ENCODE measurements around the gene CD8A. TPM values are rescaled to one million over a fixed set of nuclear protein-coding genes. Genes with fewer than 3 reads are reported as not detected.

CD8A gene
- total and polyA plus RNA-seq, 8 donors, result 0.39 to 2.0 (median 1.2) TPM

DNA sequence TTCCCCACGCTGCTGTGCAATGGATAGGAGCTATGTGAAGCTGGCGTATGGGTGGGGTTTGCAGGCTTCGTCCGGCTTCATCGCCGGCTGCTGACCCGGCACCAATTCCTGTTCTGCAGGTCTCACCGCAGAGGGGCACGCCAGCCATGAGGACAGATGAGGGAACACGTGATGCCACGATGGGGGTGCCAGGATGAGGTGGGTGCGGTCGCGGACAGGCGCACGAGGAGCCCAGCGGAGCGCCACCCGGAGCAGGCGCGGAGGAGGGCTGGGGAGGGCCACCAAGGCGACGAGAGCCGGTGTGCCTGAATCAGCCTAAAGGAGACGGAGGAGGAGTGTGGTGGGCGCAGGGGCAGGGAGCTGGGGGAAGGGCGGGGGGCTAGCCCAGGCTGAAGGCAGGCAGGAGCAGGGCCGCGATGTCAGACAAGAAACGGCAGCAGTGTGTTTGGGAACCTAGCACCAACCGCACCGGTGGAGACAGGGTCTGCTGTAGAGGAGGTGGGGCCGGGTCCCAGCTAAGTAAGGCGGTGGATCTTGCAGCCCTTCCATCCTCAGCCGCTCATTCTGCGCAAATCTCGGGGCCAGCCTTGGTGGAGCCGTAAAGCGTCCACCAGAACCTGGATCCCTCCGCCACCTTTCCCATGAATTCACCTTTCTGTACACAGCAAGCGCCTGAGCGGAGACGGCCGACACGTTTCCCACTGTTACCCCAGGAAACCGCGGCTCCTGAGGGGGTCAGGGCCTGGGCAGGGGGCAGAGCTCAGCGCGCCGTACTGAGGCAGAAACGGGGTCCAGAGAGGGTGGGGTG, 17.0 kb upstream of the CD8A start:
- DNase-seq (peak in 5 of 6 donors; percentile 17 to 71 (median 44)), FAIRE-seq (no peak), ATAC-seq (peak; percentile 71 to 77 (median 74))
- intact Hi-C loops (cut with DNase I), result no loop called here
- no peaks in the 10 kb centered on the region for H3K36me3 ChIP-seq
- H3K27ac ChIP-seq, result no peak overlapping the region
- peaks cover 0 to 18% (median 7%) of the 10 kb centered on the region in 4 donors for H3K27me3 ChIP-seq
- no peaks in the 10 kb centered on the region for H3K9me3 ChIP-seq
- TF ChIP-seq, protein P1, sequence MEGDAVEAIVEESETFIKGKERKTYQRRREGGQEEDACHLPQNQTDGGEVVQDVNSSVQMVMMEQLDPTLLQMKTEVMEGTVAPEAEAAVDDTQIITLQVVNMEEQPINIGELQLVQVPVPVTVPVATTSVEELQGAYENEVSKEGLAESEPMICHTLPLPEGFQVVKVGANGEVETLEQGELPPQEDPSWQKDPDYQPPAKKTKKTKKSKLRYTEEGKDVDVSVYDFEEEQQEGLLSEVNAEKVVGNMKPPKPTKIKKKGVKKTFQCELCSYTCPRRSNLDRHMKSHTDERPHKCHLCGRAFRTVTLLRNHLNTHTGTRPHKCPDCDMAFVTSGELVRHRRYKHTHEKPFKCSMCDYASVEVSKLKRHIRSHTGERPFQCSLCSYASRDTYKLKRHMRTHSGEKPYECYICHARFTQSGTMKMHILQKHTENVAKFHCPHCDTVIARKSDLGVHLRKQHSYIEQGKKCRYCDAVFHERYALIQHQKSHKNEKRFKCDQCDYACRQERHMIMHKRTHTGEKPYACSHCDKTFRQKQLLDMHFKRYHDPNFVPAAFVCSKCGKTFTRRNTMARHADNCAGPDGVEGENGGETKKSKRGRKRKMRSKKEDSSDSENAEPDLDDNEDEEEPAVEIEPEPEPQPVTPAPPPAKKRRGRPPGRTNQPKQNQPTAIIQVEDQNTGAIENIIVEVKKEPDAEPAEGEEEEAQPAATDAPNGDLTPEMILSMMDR (IDR thresholded peaks at IDR 0.05), result no peak
- peak overlapping the region; percentile 0 to 55 (median 28) for H3K4me3 ChIP-seq
- H3K4me1 ChIP-seq, result peaks cover 0 to 5% (median 4%) of the 10 kb centered on the region in 3 donors
- 1% methylated on average over 51 of the region's 51 CpGs for WGBS, 2 donors

DNA sequence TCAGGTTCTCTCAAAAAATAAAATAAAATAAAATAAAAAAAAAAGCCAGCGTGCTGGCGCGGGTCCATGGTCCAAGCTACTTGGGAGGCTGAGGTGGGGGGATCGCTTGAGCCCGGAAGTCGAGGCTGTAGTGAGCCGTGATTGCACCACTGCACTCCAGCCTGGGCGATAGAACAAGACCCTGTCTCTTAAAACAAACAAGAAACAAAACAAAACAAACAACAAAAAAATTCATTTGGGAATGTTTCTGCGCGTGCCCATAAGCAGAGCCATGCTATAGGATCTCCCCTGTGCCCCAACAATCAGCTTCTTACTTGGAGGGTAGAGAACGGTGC, 16.4 kb upstream of the CD8A start:
- ATAC-seq (no peak), FAIRE-seq (no peak), DNase-seq (no peak)
- H3K27me3 ChIP-seq, result peaks cover 0 to 16% (median 5%) of the 10 kb centered on the region in 4 donors
- peak overlapping the region; percentile 0 to 55 (median 28) for H3K4me3 ChIP-seq
- H3K36me3 ChIP-seq, result no peaks in the 10 kb centered on the region
- WGBS, 2 donors, result 39 to 43% methylated on average over 11 of the region's 11 CpGs
- TF ChIP-seq, protein P1 (IDR thresholded peaks at IDR 0.05), result no peak
- peaks cover 0 to 5% (median 4%) of the 10 kb centered on the region in 3 donors for H3K4me1 ChIP-seq
- no peak overlapping the region for H3K27ac ChIP-seq
- intact Hi-C loops (cut with DNase I), result no loop called here
- H3K9me3 ChIP-seq, result no peaks in the 10 kb centered on the region

DNA sequence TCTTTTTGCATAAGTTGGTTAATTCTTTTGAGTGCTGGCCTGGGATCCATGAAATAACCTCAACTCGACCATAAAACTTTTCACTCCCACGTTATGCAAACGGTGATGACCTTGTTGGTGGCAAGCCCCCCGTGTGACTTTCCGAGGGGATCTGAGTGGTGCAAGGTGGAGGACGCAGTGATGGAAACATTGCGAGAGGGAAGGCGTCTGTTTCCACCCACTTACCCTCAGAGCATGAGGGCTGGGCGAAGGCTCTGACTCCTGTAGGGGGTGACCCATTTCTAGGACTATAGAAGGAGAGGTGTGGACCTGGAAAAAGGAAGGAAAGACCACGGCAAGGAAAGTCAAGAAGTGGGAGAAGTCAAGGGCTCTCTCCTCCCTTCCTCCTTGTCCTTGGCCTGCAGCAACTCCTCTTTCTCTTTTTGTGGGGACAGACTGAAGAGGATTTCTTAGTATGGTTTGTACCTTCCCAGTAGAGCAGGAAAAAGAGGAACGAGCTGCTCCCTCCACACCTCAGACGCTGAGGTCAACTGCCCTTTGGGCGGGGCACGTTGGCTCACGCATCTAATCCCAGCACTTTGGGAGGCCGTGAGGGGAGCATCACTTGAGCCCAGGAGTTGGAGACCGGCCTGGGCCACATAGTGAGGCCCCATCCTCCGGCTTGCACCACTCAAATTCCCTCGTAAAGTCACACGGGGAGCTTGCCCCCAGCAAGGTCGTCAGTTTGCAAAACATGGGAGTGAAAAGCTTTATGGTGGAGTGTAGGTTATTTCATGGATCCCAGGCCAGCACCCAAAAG, 15.5 kb upstream of the CD8A start:
- no peak for DNase-seq
- intact Hi-C loops (cut with DNase I), result no loop called here
- Histone ChIP-seq H3K4me3 (no peak overlapping the region), H3K27me3 (peaks cover 0 to 11% (median 4%) of the 10 kb centered on the region in 4 donors), H3K36me3 (no peaks in the 10 kb centered on the region), H3K4me1 (peaks cover 0 to 5% (median 4%) of the 10 kb centered on the region in 3 donors), H3K27ac (no peak overlapping the region), H3K9me3 (no peaks in the 10 kb centered on the region)
- ATAC-seq, result no peak
- no peak for FAIRE-seq
- TF ChIP-seq, protein P1 (IDR thresholded peaks at IDR 0.05), result no peak
- 74 to 80% methylated on average over 21 of the region's 21 CpGs for WGBS, 2 donors

DNA sequence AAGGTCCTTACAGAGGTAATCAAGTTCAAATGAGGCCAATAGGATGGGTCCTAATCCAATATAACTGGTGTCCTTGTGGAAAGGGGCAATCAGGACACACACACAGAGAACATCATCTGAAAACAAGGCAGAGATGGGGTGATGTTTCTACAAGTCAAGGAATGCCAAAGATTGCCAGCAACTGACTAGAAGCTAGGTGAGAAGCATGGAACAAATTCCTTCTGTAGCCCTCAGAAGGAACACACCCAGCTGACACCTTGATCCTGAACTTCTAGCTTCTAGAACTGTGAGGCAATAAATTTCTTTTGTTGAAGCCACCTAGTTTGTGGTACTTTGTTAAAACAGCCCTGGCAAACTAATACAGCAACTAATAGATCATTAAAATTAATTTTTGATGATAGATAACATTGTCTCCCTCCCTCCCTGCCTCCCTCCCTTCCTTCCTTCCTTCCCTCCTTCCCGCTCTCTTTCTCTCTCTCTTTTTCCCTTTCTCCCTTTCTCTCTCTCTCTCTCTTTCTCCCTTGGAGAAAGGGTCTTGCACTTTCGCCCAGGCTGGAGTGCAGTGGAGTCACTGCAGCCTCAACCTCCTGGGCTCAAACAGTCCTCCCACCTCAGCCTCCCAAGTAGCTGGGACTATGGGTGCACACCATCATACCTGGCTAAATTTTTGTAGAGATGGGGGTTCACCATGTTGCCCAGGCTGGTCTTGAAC, 10.3 kb upstream of the CD8A start:
- no peaks in the 10 kb centered on the region for H3K36me3 ChIP-seq
- no peaks in the 10 kb centered on the region for H3K4me1 ChIP-seq
- FAIRE-seq, result no peak
- DNase-seq, result no peak
- 81 to 88% methylated on average over 2 of the region's 2 CpGs for WGBS, 2 donors
- TF ChIP-seq, protein P1 (IDR thresholded peaks at IDR 0.05), result no peak
- intact Hi-C loops (cut with DNase I), result no loop called here
- H3K4me3 ChIP-seq, result no peak overlapping the region
- ATAC-seq, result no peak
- no peak overlapping the region for H3K27ac ChIP-seq
- H3K27me3 ChIP-seq, result no peaks in the 10 kb centered on the region
- no peaks in the 10 kb centered on the region for H3K9me3 ChIP-seq

All from pancreas (tissue), 10 donors.